ENCODE results near the gene ENDOU. TPM values are rescaled to one million over a fixed set of nuclear protein-coding genes. Genes with fewer than 3 reads are reported as not detected.

The ENDOU gene
- total RNA-seq, 1 experiment from 2014 or later = 0.43 TPM

GRCh38 chr12:47736216-47736615 lies 10.9 kb upstream of the ENDOU start:
- TF ChIP-seq CTCF (IDR thresholded peaks at IDR 0.05; ENCODE audit: insufficient read depth in 1 of 2, low read depth in 1 of 2, low read length in 1 of 2, severe bottlenecking in 1 of 2, unreplicated experiment in 1 of 2) = no peak
- no peak for DNase-seq
- Histone ChIP-seq H3K27me3 (replicated peaks; ENCODE audit: control insufficient read depth, insufficient read depth, low read length) (no peaks in the 10 kb centered on the region), H3K4me1 (no peaks in the 10 kb centered on the region), H3K4me3 (ENCODE audit: low read depth, low read length) (no peak overlapping the region), H3K36me3 (ENCODE audit: control insufficient read depth, insufficient read depth, low read length) (no peaks in the 10 kb centered on the region), H3K9me3 (no peaks in the 10 kb centered on the region)
- CTCF ChIA-PET = interaction anchor here (0.6 to 1.6 kb wide), 6 partner anchors 11 to 103 kb away, joined by 3 to 17 read pairs (median 3); partner anchors contain the start of gene ENDOU
- Mint-ChIP-seq H3K4me1 (ENCODE audit: low read depth, unreplicated experiment) (no peaks in the 10 kb centered on the region), H3K36me3 (ENCODE audit: insufficient read depth, unreplicated experiment) (peaks cover 5% of the 10 kb centered on the region), H3K27ac (ENCODE audit: unreplicated experiment) (no peak overlapping the region), H3K27me3 (ENCODE audit: insufficient read depth, unreplicated experiment) (no peaks in the 10 kb centered on the region), H3K9me3 (ENCODE audit: unreplicated experiment) (no peaks in the 10 kb centered on the region), H3K4me3 (ENCODE audit: unreplicated experiment) (no peak overlapping the region)
- POLR2A ChIA-PET = no interaction called here
- BruUV-seq (replicated peaks) = no TSS peak
- intact Hi-C loops (cut with micrococcal nuclease; ENCODE audit: unreplicated experiment) = no loop called here

GRCh38 chr12:47735649-47736048 lies 10.4 kb upstream of the ENDOU start:
- Mint-ChIP-seq H3K27ac (ENCODE audit: unreplicated experiment) (no peak overlapping the region), H3K9me3 (ENCODE audit: unreplicated experiment) (no peaks in the 10 kb centered on the region), H3K27me3 (ENCODE audit: insufficient read depth, unreplicated experiment) (no peaks in the 10 kb centered on the region), H3K4me1 (ENCODE audit: low read depth, unreplicated experiment) (no peaks in the 10 kb centered on the region), H3K36me3 (ENCODE audit: insufficient read depth, unreplicated experiment) (peaks cover 5% of the 10 kb centered on the region), H3K4me3 (ENCODE audit: unreplicated experiment) (no peak overlapping the region)
- POLR2A ChIA-PET = no interaction called here
- BruUV-seq (replicated peaks) = no TSS peak
- TF ChIP-seq CTCF (IDR thresholded peaks at IDR 0.05; ENCODE audit: insufficient read depth in 1 of 2, low read depth in 1 of 2, low read length in 1 of 2, severe bottlenecking in 1 of 2, unreplicated experiment in 1 of 2) = no peak
- no peaks in the 10 kb centered on the region for H3K4me1 ChIP-seq
- DNase-seq = no peak
- H3K27me3 ChIP-seq (replicated peaks; ENCODE audit: control insufficient read depth, insufficient read depth, low read length) = no peaks in the 10 kb centered on the region
- intact Hi-C loops (cut with micrococcal nuclease; ENCODE audit: unreplicated experiment) = no loop called here
- CTCF ChIA-PET = interaction anchor here (0.6 to 1.6 kb wide), 4 partner anchors 20 to 103 kb away, joined by 3 to 17 read pairs (median 4); no protein-coding TSS in a partner anchor
- H3K36me3 ChIP-seq (ENCODE audit: control insufficient read depth, insufficient read depth, low read length) = no peaks in the 10 kb centered on the region
- no peak overlapping the region for H3K4me3 ChIP-seq (ENCODE audit: low read depth, low read length)
- H3K9me3 ChIP-seq = no peaks in the 10 kb centered on the region

- CTCF ChIA-PET = interaction anchor here (2.8 kb wide), 1 partner anchor 9 kb away, joined by 14 read pairs; no protein-coding TSS in a partner anchor
- BruUV-seq (replicated peaks) = no TSS peak
Observed at GRCh38 chr12:47734725-47735480, 9.6 kb upstream of the ENDOU start.

More at GRCh38 chr12:47734725-47735480, 9.6 kb upstream of the ENDOU start:
- no peak overlapping the region for H3K4me3 ChIP-seq (ENCODE audit: low read depth, low read length)
- no peaks in the 10 kb centered on the region for H3K27me3 Mint-ChIP-seq (ENCODE audit: insufficient read depth, unreplicated experiment)
- H3K9me3 ChIP-seq = no peaks in the 10 kb centered on the region
- H3K36me3 ChIP-seq (ENCODE audit: control insufficient read depth, insufficient read depth, low read length) = no peaks in the 10 kb centered on the region
- no peak for TF ChIP-seq CTCF (IDR thresholded peaks at IDR 0.05; ENCODE audit: insufficient read depth in 1 of 2, low read depth in 1 of 2, low read length in 1 of 2, severe bottlenecking in 1 of 2, unreplicated experiment in 1 of 2)
- H3K27ac Mint-ChIP-seq (ENCODE audit: unreplicated experiment) = no peak overlapping the region
- H3K27me3 ChIP-seq (replicated peaks; ENCODE audit: control insufficient read depth, insufficient read depth, low read length) = no peaks in the 10 kb centered on the region
- no peaks in the 10 kb centered on the region for H3K9me3 Mint-ChIP-seq (ENCODE audit: unreplicated experiment)
- peaks cover 5% of the 10 kb centered on the region for H3K36me3 Mint-ChIP-seq (ENCODE audit: insufficient read depth, unreplicated experiment)
- no peak for DNase-seq
- H3K4me1 ChIP-seq = no peaks in the 10 kb centered on the region
- no peak overlapping the region for H3K4me3 Mint-ChIP-seq (ENCODE audit: unreplicated experiment)
- intact Hi-C loops (cut with micrococcal nuclease; ENCODE audit: unreplicated experiment) = no loop called here
- H3K4me1 Mint-ChIP-seq (ENCODE audit: low read depth, unreplicated experiment) = no peaks in the 10 kb centered on the region
- POLR2A ChIA-PET = no interaction called here
